ENCODE results near the gene PRELP.

DNA sequence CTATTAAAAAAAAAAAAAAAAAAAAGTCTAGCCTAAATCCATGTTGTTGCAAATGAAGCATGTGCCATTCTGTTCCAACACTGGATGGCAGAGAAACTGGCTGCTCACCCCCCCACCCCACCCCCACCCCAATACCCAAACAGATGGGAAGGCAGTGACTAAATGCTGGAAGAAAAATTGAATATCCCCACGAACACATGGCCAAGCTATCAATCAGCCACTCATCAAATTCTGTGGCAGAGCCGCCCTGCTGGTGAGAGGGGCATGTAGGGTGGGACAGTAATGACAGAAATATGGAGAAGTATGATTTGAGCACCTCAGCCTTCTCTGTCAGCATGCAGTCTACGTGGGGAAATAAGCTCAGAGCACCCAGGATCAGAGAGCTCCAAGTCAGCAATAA is 52.5 kb downstream of the PRELP start:
- TF ChIP-seq POLR2A (IDR thresholded peaks at IDR 0.05) (no peak), POLR2AphosphoS5 (IDR thresholded peaks at IDR 0.05) (no peak)
- TF ChIP-seq, protein P1, sequence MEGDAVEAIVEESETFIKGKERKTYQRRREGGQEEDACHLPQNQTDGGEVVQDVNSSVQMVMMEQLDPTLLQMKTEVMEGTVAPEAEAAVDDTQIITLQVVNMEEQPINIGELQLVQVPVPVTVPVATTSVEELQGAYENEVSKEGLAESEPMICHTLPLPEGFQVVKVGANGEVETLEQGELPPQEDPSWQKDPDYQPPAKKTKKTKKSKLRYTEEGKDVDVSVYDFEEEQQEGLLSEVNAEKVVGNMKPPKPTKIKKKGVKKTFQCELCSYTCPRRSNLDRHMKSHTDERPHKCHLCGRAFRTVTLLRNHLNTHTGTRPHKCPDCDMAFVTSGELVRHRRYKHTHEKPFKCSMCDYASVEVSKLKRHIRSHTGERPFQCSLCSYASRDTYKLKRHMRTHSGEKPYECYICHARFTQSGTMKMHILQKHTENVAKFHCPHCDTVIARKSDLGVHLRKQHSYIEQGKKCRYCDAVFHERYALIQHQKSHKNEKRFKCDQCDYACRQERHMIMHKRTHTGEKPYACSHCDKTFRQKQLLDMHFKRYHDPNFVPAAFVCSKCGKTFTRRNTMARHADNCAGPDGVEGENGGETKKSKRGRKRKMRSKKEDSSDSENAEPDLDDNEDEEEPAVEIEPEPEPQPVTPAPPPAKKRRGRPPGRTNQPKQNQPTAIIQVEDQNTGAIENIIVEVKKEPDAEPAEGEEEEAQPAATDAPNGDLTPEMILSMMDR (IDR thresholded peaks at IDR 0.05), result no peak

Data from sigmoid colon (tissue), 4 donors.